H9 (cell line): ENCODE results near the gene SIGLEC9. TPM values are rescaled to one million over a fixed set of nuclear protein-coding genes. Genes with fewer than 3 reads are reported as not detected.
A peak's percentile ranks its signal among the peaks of the same experiment; 100 is the strongest.

ENCODE experiments used
- DNase-seq: peaks from one replicate; pipeline ENCODE4 v3.0.0-alpha.2; 2017
- H2AFZ ChIP-seq: one replicate; pipeline ENCODE4 v1.6.1; 2013; ENCODE audit warnings: mild to moderate bottlenecking, low read length, control low read depth, moderate library complexity
- H2AK5ac ChIP-seq: 2 replicates; pipeline ENCODE4 v1.6.1; 2013; ENCODE audit warnings: low read length, control low read depth, mixed read lengths; ENCODE audit not compliant: insufficient read length
- H2BK120ac ChIP-seq: one replicate; pipeline ENCODE4 v1.6.1; 2013; ENCODE audit warnings: low read depth, mild to moderate bottlenecking, low read length, control low read depth, inconsistent platforms; ENCODE audit not compliant: poor library complexity, severe bottlenecking
- H2BK12ac ChIP-seq: 2 replicates; pipeline ENCODE4 v1.6.1; 2013; ENCODE audit warnings: low read length, control low read depth, mixed read lengths, low read depth; ENCODE audit not compliant: insufficient read length
- H2BK15ac ChIP-seq: 2 replicates; pipeline ENCODE4 v1.6.1; 2013; ENCODE audit warnings: low read depth, low read length, control low read depth
- H2BK20ac ChIP-seq: one replicate; pipeline ENCODE4 v1.6.1; 2013; ENCODE audit warnings: low read depth, mild to moderate bottlenecking, low read length, control low read depth, inconsistent platforms; ENCODE audit not compliant: poor library complexity, severe bottlenecking
- H2BK5ac ChIP-seq: 2 replicates; pipeline ENCODE4 v1.6.1; 2013; ENCODE audit warnings: low read length, control low read depth, mixed read lengths; ENCODE audit not compliant: insufficient read length
- H3K14ac ChIP-seq: 2 replicates; pipeline ENCODE4 v1.6.1; 2013; ENCODE audit warnings: low read length, control low read depth; ENCODE audit not compliant: insufficient read depth
- H3K18ac ChIP-seq: 2 replicates; pipeline ENCODE4 v1.6.1; 2013; ENCODE audit warnings: low read depth, mild to moderate bottlenecking, mixed read lengths, low read length, control low read depth; ENCODE audit not compliant: insufficient read length
- H3K23ac ChIP-seq: 2 replicates; pipeline ENCODE4 v1.6.1; 2013; ENCODE audit warnings: low read length, control low read depth, mixed read lengths, low read depth; ENCODE audit not compliant: insufficient read length
- H3K23me2 ChIP-seq: 2 replicates; pipeline ENCODE4 v1.6.1; 2013; ENCODE audit warnings: low read depth, mild to moderate bottlenecking, mixed read lengths, low read length, control low read depth; ENCODE audit not compliant: insufficient read length, poor library complexity, severe bottlenecking
- H3K27ac ChIP-seq: 2 replicates; pipeline ENCODE4 v1.5.1; 2013; ENCODE audit warnings: low read length, control low read depth, mixed read lengths, low read depth; ENCODE audit not compliant: insufficient read length
- H3K27me3 ChIP-seq: 2 replicates; pipeline ENCODE4 v1.6.1; 2013; ENCODE audit warnings: low read length, control low read depth, inconsistent platforms; ENCODE audit not compliant: insufficient read depth
- H3K4ac ChIP-seq: 2 replicates; pipeline ENCODE4 v1.6.1; 2013; ENCODE audit warnings: low read depth, mild to moderate bottlenecking, control low read depth, inconsistent platforms, low read length, moderate library complexity
- H3K4me1 ChIP-seq: 2 replicates; pipeline ENCODE4 v1.6.1; 2013; ENCODE audit warnings: low read length, control low read depth, inconsistent platforms; ENCODE audit not compliant: insufficient read depth
- H3K4me2 ChIP-seq: 2 replicates; pipeline ENCODE4 v1.6.1; 2013; ENCODE audit warnings: low read length, control low read depth, mixed read lengths; ENCODE audit not compliant: insufficient read length, insufficient read depth
- H3K56ac ChIP-seq: 2 replicates; pipeline ENCODE4 v1.6.1; 2013; ENCODE audit warnings: low read depth, mild to moderate bottlenecking, mixed read lengths, low read length, control low read depth; ENCODE audit not compliant: insufficient read length
- H3K79me1 ChIP-seq: 2 replicates; pipeline ENCODE4 v1.6.1; 2013; ENCODE audit warnings: low read depth, mild to moderate bottlenecking, moderate library complexity, low read length, control low read depth, inconsistent platforms; ENCODE audit not compliant: insufficient read depth, poor library complexity, severe bottlenecking
- H3K79me2 ChIP-seq: 2 replicates; pipeline ENCODE4 v1.6.1; 2013; ENCODE audit warnings: low read length, control low read depth, inconsistent platforms; ENCODE audit not compliant: insufficient read depth
- H3K9ac ChIP-seq: 2 replicates; pipeline ENCODE4 v1.6.1; 2013; ENCODE audit warnings: low read length, control low read depth, mixed read lengths; ENCODE audit not compliant: insufficient read length; ENCODE audit errors: extremely low read depth
- H3K9me3 ChIP-seq: one replicate; pipeline ENCODE4 v1.6.1; 2013; ENCODE audit warnings: low read depth, low read length, inconsistent platforms; ENCODE audit not compliant: control insufficient read depth
- H3T11ph ChIP-seq: one replicate; pipeline ENCODE4 v1.6.1; 2013; ENCODE audit warnings: mild to moderate bottlenecking, low read length, control low read depth, inconsistent platforms
- H4K20me1 ChIP-seq: one replicate; pipeline ENCODE4 v1.6.1; 2013; ENCODE audit not compliant: control insufficient read depth, insufficient read length, insufficient read depth
- H4K5ac ChIP-seq: 2 replicates; pipeline ENCODE4 v1.6.1; 2013; ENCODE audit warnings: low read depth, mild to moderate bottlenecking, mixed read lengths, low read length, control low read depth; ENCODE audit not compliant: insufficient read length
- H4K8ac ChIP-seq: replicated peaks from 2 replicates; pipeline ENCODE4 v1.6.1; 2013; ENCODE audit warnings: low read length, control low read depth, mixed read lengths, low read depth; ENCODE audit not compliant: insufficient read length
- H4K91ac ChIP-seq: 2 replicates; pipeline ENCODE4 v1.6.1; 2013; ENCODE audit warnings: low read depth, mild to moderate bottlenecking, moderate library complexity, mixed read lengths, low read length, control low read depth; ENCODE audit not compliant: insufficient read length
- H3K27ac Mint-ChIP-seq, 3 experiments: 2 replicates in 2 of 3; 3 replicates in 1 of 3; pipeline ENCODE4 v1.8.0; 2020 to 2021; ENCODE audit warnings: mixed read lengths in 3 of 3, mild to moderate bottlenecking in 1 of 3, moderate library complexity in 1 of 3
- H3K27me3 Mint-ChIP-seq: 2 replicates; pipeline ENCODE4 v1.8.0; 2021; ENCODE audit warnings: low read depth, mild to moderate bottlenecking, moderate library complexity, mixed read lengths
- H3K36me3 Mint-ChIP-seq, 3 experiments: 2 replicates in 2 of 3; 3 replicates in 1 of 3; pipeline ENCODE4 v1.8.0; 2020 to 2021; ENCODE audit warnings: low read depth in 3 of 3, mixed read lengths in 3 of 3; ENCODE audit not compliant: insufficient read depth in 1 of 3
- H3K4me1 Mint-ChIP-seq, 2 experiments: 2 replicates each; pipeline ENCODE4 v1.8.0; 2020; ENCODE audit warnings: mixed read lengths in 2 of 2
- H3K4me3 Mint-ChIP-seq, 2 experiments: 2 replicates in 1 of 2; 3 replicates in 1 of 2; pipeline ENCODE4 v1.8.0; 2020 to 2021; ENCODE audit warnings: mild to moderate bottlenecking in 2 of 2, mixed read lengths in 2 of 2, moderate library complexity in 1 of 2
- H3K9me3 Mint-ChIP-seq, 2 experiments: 2 replicates in 1 of 2; 3 replicates in 1 of 2; pipeline ENCODE4 v1.8.0; 2020; ENCODE audit warnings: mild to moderate bottlenecking in 2 of 2, mixed read lengths in 2 of 2, moderate library complexity in 1 of 2
- CTCF ChIP-seq: fragments of 200-600 bp; sonication (generic); conservative IDR thresholded peaks from 3 replicates; pipeline ENCODE4 v1.8.0; 2021; ENCODE audit warnings: antibody characterized with exemption, mild to moderate bottlenecking
- WGBS: extraction: QIAGEN DNeasy Blood & Tissue Kit; methylation state at CpG from one replicate; pipeline ENCODE4 v1.1.7; 2013; ENCODE audit warnings: missing lambda C conversion rate, low lambda C conversion rate, mixed read lengths; ENCODE audit not compliant: insufficient read length; ENCODE audit errors: extremely low coverage; 5-methylcytosine and 5-hydroxymethylcytosine counted together
- total RNA-seq: library from RNA; stranded (reverse); gene quantifications from 2 replicates; pipeline ENCODE4 v1.2.1, GENCODE V29; 2021

SIGLEC9 gene
- total RNA-seq, 1 experiment from 2014 or later: not detected

GRCh38 chr19:51108066-51108804 lies 16.5 kb upstream of the SIGLEC9 start, which contains the start of gene CTU1:
TSS of gene CTU1 (minus strand) at chr19:51108409. CDS start at chr19:51104569, 3,840 bp downstream.
- H3K4me2 ChIP-seq: peak within 1 kb of the TSS; percentile 94

More at GRCh38 chr19:51108066-51108804, 16.5 kb upstream of the SIGLEC9 start, which contains the start of gene CTU1:
- Histone ChIP-seq H3K14ac (no peak within 1 kb of the TSS), H3K23ac (no peak within 1 kb of the TSS), H3K4ac (no peak within 1 kb of the TSS), H3K79me1 (no peaks in the 10 kb centered on the region), H3K56ac (no peak within 1 kb of the TSS), H4K8ac (no peak within 1 kb of the TSS), H3K27me3 (no peaks in the 10 kb centered on the region), H3K23me2 (peaks cover 6% of the 10 kb centered on the region), H4K5ac (no peak within 1 kb of the TSS), H3T11ph (no peak within 1 kb of the TSS), H3K9me3 (no peaks in the 10 kb centered on the region), H2AFZ (no peak within 1 kb of the TSS), H3K79me2 (no peaks in the 10 kb centered on the region), H3K18ac (peak within 1 kb of the TSS; percentile 56), H2BK20ac (no peak within 1 kb of the TSS), H3K9ac (peak within 1 kb of the TSS; percentile 40), H4K20me1 (no peaks in the 10 kb centered on the region), H2BK5ac (no peak within 1 kb of the TSS), H2BK120ac (no peak within 1 kb of the TSS), H2BK15ac (no peak within 1 kb of the TSS), H2BK12ac (no peak within 1 kb of the TSS), H2AK5ac (no peak within 1 kb of the TSS), H3K4me1 (peaks cover 3% of the 10 kb centered on the region; the same call in 1 of the 2 replicates), H4K91ac (no peak within 1 kb of the TSS), H3K27ac (no peak within 1 kb of the TSS)
- peaks cover 8 to 9% of the 10 kb centered on the region in 2 experiments for H3K4me1 Mint-ChIP-seq
- no peaks in the 10 kb centered on the region; a peak in 1 of 5 replicates for H3K9me3 Mint-ChIP-seq
- peaks cover 12% of the 10 kb centered on the region for H3K27me3 Mint-ChIP-seq
- peaks cover 0 to 7% (median 6%) of the 10 kb centered on the region in 3 experiments; a peak in 3 of 7 replicates for H3K36me3 Mint-ChIP-seq
- peak within 1 kb of the TSS in 2 of 3 experiments; percentile 65 to 96; a peak in 3 of 7 replicates for H3K27ac Mint-ChIP-seq
- no peak for TF ChIP-seq CTCF
- peak within 1 kb of the TSS; percentile 97 to 98 for H3K4me3 Mint-ChIP-seq
- peak; percentile 99 for DNase-seq
- WGBS: no CpG with 5 or more reads among the region's 43 CpGs
